Measurements from ENCODE around the gene KIAA0040. TPM values are rescaled to one million over a fixed set of nuclear protein-coding genes. Genes with fewer than 3 reads are reported as not detected.

The KIAA0040 gene
- total RNA-seq, 1 experiment from 2014 or later = 32.4 TPM

DNA sequence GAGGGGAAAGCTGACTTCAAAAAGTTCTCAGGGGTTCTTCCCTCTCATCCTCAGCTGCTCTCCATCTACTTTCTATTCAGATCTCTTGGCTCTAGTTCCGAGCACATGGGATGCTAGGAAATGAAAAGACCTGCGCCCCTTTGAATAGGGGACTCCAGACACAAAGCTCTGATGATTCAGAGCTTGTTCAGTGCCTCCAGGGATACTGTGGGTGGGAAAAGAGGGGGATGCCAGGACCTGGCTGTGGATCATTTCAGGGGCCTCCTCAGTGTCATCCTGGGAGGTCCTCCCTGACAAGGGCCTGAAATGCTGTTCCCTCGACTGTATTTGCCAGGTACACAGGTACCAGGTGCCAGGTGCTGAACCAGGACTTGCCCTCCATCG, 943 bp upstream of the KIAA0040 start:
- no peak for DNase-seq (ENCODE audit: low read depth, low spot score)
- H3K27me3 ChIP-seq (ENCODE audit: insufficient read depth, low read length) = no peaks in the 10 kb centered on the region
- no peaks in the 10 kb centered on the region for H4K20me1 ChIP-seq (ENCODE audit: insufficient read depth)
- peak overlapping the region; percentile 67 to 87 for H3K4me3 ChIP-seq (replicated peaks in 1 of 2; ENCODE audit: low read depth in 1 of 2, low read length in 2 of 2)
- peak; percentile 45; the same call in 1 of the 2 replicates for TF ChIP-seq FOSL1 (IDR thresholded peaks at IDR 0.05; ENCODE audit: low read depth)
- no peak for TF ChIP-seq ZNF274 (IDR thresholded peaks at IDR 0.05; ENCODE audit: low read depth, low read length)
- no peak for TF ChIP-seq SP1 (IDR thresholded peaks at IDR 0.05; ENCODE audit: low read depth)
- no peak for TF ChIP-seq JUND (IDR thresholded peaks at IDR 0.05)
- TF ChIP-seq ELF1 (IDR thresholded peaks at IDR 0.05; ENCODE audit: borderline replicate concordance, low read depth) = no peak
- TF ChIP-seq, protein P1, sequence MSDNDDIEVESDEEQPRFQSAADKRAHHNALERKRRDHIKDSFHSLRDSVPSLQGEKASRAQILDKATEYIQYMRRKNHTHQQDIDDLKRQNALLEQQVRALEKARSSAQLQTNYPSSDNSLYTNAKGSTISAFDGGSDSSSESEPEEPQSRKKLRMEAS (IDR thresholded peaks at IDR 0.05) = no peak
- no peak for TF ChIP-seq SRF (IDR thresholded peaks at IDR 0.05; ENCODE audit: low read depth)
- TF ChIP-seq, protein P2, sequence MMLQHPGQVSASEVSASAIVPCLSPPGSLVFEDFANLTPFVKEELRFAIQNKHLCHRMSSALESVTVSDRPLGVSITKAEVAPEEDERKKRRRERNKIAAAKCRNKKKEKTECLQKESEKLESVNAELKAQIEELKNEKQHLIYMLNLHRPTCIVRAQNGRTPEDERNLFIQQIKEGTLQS (IDR thresholded peaks at IDR 0.05) = no peak
- TF ChIP-seq CBX3 (IDR thresholded peaks at IDR 0.05; ENCODE audit: low read depth) = 0 out of 2 replicates have a peak, but pooled peaks have one; percentile 11
- TF ChIP-seq RAD21 (IDR thresholded peaks at IDR 0.05; ENCODE audit: low read depth) = no peak
- TF ChIP-seq, protein P3, sequence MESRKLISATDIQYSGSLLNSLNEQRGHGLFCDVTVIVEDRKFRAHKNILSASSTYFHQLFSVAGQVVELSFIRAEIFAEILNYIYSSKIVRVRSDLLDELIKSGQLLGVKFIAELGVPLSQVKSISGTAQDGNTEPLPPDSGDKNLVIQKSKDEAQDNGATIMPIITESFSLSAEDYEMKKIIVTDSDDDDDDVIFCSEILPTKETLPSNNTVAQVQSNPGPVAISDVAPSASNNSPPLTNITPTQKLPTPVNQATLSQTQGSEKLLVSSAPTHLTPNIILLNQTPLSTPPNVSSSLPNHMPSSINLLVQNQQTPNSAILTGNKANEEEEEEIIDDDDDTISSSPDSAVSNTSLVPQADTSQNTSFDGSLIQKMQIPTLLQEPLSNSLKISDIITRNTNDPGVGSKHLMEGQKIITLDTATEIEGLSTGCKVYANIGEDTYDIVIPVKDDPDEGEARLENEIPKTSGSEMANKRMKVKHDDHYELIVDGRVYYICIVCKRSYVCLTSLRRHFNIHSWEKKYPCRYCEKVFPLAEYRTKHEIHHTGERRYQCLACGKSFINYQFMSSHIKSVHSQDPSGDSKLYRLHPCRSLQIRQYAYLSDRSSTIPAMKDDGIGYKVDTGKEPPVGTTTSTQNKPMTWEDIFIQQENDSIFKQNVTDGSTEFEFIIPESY (IDR thresholded peaks at IDR 0.05; ENCODE audit: extremely low read depth, insufficient replicate concordance, low read length) = no peak
- no peak for TF ChIP-seq TCF7L2 (IDR thresholded peaks at IDR 0.05; ENCODE audit: borderline replicate concordance, extremely low read depth, insufficient read depth, insufficient read length)
- no peak for TF ChIP-seq SIN3A (IDR thresholded peaks at IDR 0.05; ENCODE audit: low read depth)
- peak; percentile 29; the same call in 1 of the 2 replicates for TF ChIP-seq EGR1 (IDR thresholded peaks at IDR 0.05; ENCODE audit: low read depth)
- no peak for TF ChIP-seq POLR2A (IDR thresholded peaks at IDR 0.05; ENCODE audit: borderline replicate concordance, extremely low read depth, insufficient read depth, insufficient read length)
- POLR2A ChIA-PET = interaction anchor here (0.8 to 0.9 kb wide), 2 partner anchors 17 to 24 kb away, joined by 3 to 4 read pairs; no protein-coding TSS in a partner anchor
- intact Hi-C loops (cut with micrococcal nuclease) = no loop called here
- 0 out of 2 replicates have a peak overlapping the region, but pooled peaks have one; percentile 36 for H3K27ac ChIP-seq (ENCODE audit: low read depth, low read length)
- RAD21 ChIA-PET (ENCODE audit: low non-redundant PET in 1 of 2, low total read pairs in 2 of 2, uncharacterized antibody in 2 of 2, unreplicated experiment in 2 of 2) = no interaction called here
- no peaks in the 10 kb centered on the region for H3K9me3 ChIP-seq (ENCODE audit: control insufficient read depth in 1 of 2, insufficient read depth in 1 of 2, low read depth in 1 of 2, low read length in 2 of 2)
- peak overlapping the region; percentile 84 for H3K9ac ChIP-seq (ENCODE audit: low read length)
- peaks cover 18 to 56% of the 10 kb centered on the region in 2 experiments for H3K4me1 ChIP-seq (ENCODE audit: control insufficient read depth in 1 of 2, insufficient read depth in 2 of 2, low read length in 2 of 2)
- H3K9me2 ChIP-seq (ENCODE audit: insufficient read depth) = no peaks in the 10 kb centered on the region
- H2AFZ ChIP-seq (ENCODE audit: low read depth, low read length, poor library complexity, severe bottlenecking) = peak overlapping the region; percentile 14
- ATAC-seq = no peak
- no TSS peak for BruUV-seq (replicated peaks)
- peak overlapping the region; percentile 97 for H3K4me2 ChIP-seq (ENCODE audit: low read length)
- peaks cover 7% of the 10 kb centered on the region; the same call in 1 of the 2 replicates for H3K79me2 ChIP-seq (ENCODE audit: insufficient read depth, low read length)
- CTCF ChIA-PET = interaction anchor here (1.0 to 2.2 kb wide), 3 partner anchors 11 to 126 kb away, joined by 3 to 6 read pairs (median 6); no protein-coding TSS in a partner anchor
- no peaks in the 10 kb centered on the region for H3K36me3 ChIP-seq (ENCODE audit: control insufficient read depth in 1 of 2, insufficient read depth in 2 of 2, low read length in 2 of 2)

Data from HCT116 (cell line).